HG03135 (cell line): ENCODE data around the gene BCL11A.

Source experiments
- ATAC-seq: cut with Tn5 transposase; IDR thresholded peaks from one replicate; pipeline ENCODE4 v1.9.1; 2021; ENCODE audit warnings: mild to moderate bottlenecking, moderate library complexity; ENCODE audit not compliant: unreplicated experiment

Gene BCL11A

DNA sequence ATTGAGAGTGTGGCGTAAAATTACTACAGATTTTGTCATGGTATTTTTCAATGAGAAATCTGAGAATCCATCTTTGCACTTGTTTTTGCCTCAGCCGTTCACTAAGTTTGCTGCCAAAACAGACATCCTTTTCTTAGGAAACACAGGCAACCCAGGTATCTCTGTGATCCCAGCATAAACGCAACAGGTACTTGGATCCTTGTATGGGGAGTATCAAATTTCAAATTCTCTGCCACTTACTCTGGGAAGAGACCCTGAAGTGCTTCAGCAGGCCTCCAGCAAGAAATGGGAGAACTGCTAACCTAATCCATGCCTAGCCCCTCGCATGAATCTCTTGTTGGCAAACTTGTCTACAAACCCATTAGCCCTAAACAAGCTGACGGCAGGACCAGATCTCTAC is 83.1 kb downstream of the BCL11A start:
- ATAC-seq, result no peak

GRCh38 chr2:60469536-60470317 is 83.7 kb downstream of the BCL11A start:
- no peak for ATAC-seq

DNA sequence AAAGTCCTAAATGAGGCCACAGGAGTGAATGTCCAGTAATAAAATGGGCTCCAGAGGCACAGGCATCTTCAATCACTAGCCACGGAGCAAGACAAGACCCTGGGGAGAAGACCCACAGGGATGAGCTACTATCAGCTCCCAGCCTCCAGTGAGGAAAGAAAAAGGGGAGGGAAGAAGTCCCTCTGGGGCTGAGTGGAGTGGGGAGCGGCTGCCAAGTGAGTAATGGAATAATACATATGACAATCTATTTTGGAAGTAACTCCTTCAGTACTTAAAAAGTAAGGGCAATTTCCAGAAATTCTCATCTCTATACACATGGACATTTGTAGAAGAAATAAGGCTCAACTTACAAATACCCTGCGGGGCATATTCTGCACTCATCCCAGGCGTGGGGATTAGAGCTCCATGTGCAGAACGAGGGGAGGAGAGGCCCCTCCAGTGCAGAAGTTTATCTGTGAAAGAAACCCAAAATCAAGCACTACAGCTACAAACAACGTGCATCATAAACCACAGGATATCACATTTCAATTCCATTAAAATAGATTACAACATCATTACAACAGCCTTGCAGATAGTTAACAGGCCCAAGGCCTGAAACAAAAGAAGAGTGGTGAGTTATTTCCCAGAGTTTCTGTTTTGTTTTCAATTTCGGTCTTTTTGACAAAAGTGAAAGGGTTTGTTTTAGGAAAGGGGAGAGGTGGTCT is 84.9 kb downstream of the BCL11A start:
- ATAC-seq, result no peak

DNA sequence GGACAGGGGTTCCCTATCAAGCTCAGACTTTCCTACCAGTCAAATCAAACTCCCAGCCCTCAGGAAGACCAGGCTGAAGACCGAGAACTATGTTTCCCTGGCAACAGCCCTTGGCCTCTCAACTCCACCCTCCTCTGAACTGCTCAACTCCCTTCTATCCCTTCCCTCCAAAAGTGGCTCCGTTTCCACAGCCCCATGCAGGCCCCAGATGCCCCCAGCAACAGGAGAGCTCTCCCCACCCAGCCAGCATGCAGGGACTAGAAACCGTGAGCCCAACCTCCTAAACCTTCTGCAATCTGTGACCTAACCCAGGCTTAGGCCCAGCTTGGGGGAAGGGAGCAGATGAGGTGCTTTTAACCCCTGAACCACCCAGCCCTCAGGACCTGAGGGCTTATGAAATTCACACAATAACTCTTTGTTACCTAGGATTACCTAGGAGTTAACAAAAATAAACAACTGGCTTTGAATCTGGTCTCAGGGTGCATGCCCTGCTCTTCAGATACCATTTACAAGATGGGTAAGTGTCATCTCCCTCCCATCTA is 87.2 kb downstream of the BCL11A start:
- no peak for ATAC-seq

DNA sequence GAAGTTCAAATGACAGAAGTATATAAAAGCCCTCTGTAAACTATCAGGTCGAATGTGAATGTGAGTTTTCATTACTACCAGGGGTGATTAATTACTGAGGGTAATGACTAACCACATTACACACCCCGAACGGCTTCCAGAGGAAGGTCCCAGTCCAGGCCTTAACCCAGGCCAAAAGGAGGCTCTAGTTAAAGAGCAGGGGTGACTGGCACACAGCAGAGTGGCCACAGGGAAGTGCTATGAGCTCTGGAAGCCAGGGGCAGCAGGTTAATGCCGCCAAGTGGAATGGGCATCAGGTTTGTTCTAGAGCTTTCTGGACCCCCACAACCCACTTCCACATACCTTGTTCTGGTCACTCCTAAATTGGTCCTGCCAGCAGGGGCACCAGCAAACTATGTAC is 87.7 kb downstream of the BCL11A start:
- ATAC-seq, result no peak

GRCh38 chr2:60463249-60463648 is 90.2 kb downstream of the BCL11A start:
- no peak for ATAC-seq

- no peak for ATAC-seq
Observed at GRCh38 chr2:60461421-60462108, 91.9 kb downstream of the BCL11A start.

- ATAC-seq, result no peak
Observed at GRCh38 chr2:60460577-60461420, 92.7 kb downstream of the BCL11A start.

- no peak for ATAC-seq
Observed at GRCh38 chr2:60459851-60460250, 93.6 kb downstream of the BCL11A start.

- no peak for ATAC-seq
Observed at GRCh38 chr2:60456115-60456770, 97.2 kb downstream of the BCL11A start.

DNA sequence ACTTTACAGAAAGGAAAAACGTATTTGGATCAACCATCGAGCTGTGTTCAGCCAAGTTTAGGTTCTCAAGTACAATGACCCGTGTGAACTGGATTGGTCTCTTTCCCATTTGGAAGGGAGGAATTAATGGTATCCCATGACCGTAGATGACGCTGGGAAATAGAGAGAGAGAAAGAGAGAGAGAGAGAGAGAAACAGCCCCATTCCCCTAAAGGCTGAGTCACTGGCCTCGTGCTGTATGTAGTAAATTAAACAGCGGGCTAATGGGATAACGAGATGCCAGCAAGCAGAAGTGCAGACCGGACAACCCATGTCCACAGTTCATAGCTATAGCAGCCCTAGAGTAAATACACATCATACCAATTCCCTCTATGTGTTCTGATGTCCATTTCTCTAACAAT is 99.6 kb downstream of the BCL11A start:
- ATAC-seq, result no peak

DNA sequence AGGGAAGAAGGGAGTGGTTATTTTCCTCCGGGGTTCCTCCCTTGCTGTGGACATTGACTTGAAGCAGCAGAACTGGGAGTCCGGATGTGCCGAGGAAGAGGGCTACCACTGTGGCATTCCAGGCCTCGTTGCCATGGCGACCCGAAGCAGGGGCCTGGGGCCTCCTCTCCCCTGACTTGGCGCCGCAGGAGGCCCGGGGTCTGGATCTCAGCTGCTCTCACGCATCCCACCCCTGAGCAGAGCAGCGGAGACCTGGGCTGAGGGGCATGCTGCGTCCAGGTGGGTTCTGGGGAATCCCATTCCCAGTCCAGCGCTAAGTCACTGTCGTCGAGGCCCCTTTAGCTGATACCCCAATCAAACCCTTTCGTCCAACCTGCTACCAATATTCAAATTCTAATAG is 100.2 kb downstream of the BCL11A start:
- no peak for ATAC-seq

GRCh38 chr2:60450488-60450887 is 103.0 kb downstream of the BCL11A start:
- ATAC-seq, result no peak

DNA sequence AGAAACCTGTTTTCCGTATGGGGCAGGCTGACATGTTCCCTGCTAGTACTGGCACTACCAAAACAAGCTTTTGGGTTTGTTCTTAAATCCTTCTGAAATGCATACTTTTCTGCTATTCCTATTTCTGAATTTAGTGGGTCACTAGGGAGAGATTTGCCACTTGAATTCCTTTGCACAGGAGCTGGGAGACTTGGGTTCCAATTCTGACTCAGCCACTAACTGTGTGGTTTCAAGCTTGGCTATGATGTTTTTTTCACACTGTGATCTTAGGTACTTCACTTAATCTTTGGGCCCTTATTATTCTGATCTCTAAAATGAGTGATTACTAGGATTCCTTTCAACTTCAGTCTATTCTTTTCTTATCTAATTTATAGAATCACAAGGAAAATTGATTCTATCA is 105.5 kb downstream of the BCL11A start:
- no peak for ATAC-seq

DNA sequence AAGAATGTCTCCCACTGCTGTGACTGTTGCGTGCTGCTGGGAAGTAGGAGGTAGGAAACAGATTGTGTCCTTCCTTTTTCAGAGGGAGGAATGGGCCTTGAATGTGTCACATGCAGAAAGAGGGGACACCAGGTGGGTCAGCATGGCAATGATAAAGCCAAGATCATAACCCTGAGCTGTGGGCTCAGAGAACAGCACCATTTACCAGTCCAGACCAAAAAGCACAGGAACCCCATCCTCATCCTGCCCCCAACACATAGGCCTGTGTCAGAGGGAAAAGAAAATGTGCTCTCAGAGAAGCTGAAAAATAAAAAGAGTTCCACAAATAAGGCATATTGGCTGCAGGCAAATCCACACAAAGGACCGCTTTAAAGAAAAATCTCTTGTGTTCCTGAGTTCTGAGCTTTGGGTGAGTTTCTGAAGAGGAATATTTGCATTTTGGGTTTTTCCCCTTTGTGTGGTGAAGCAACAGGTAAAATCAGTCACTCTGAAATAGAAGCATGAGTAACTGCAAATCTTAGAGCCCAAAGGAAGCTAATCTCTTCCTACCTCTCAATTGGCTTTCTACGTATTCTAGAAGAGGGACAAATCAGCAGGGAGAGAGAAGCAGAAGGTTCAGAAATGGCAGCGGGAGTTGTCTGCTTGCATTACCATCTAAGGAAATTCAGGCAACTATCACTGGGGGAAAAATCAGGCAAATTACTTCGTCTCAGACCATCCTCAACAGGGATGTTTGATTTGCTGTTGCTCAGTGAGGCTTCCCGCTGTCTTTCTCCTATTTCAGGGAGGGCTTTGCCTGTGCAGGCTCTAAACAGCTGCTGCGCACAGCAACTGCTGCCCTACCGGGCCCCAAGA is 106.8 kb downstream of the BCL11A start:
- peak; percentile 83 for ATAC-seq

GRCh38 chr2:60445684-60446179 is 107.7 kb downstream of the BCL11A start:
- no peak for ATAC-seq

DNA sequence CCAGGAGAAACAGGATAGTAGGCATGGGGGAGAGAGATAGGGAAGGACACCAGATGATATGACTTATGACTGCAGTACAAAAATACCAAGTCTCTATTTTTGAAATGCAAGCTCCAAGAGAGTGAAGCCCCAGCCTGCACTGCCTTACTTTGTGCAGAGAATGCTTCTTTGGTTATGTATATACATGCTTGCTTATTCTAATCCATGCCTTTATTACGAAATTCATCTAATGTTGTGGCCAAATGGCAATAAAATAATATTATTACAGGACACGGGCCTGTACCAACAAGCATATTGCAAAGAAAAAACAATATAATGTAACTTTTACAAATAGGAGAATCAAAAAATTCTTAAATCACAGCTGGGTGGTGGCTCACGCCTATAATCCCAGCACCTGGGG is 110.8 kb downstream of the BCL11A start:
- ATAC-seq, result no peak

- no peak for ATAC-seq
Observed at GRCh38 chr2:60441800-60442199, 111.7 kb downstream of the BCL11A start.

DNA sequence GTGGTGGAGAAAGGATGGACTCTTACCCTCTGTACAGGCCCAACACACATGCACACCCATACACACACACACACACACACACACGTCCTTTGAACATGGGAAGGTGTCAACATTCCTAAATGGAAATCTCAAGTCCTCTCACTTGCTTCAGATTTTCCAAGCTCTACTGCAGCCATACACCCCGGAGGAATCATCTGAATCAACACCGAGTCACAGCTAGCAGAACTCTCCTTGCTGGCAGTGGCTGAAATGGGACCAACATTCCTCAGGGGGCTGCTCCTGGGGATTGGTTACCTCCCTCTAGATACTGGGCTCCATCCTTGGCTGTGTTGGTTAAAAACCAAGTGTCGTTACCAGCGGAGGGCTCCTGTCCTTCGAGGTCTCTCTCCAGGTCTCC is 112.7 kb downstream of the BCL11A start:
- no peak for ATAC-seq
